HEK293 (cell line): ENCODE measurements around the gene MMD.

Source experiments
- CTCF ChIA-PET: fragments of 350-600 bp; formaldehyde crosslinking; extraction: SDS; loops from one replicate; lab custom pipeline; 2021; ENCODE audit warnings: antibody characterized with exemption; lab: Yijun Ruan, JAX
- POLR2A ChIA-PET: fragments of 300-600 bp; formaldehyde crosslinking; extraction: SDS; loops from one replicate; lab custom pipeline; 2020; ENCODE audit warnings: antibody characterized with exemption, inconsistent platforms; lab: Yijun Ruan, JAX
- H3K27ac ChIP-seq: fragments of 200-500 bp; sonication (Bioruptor generic); 2 replicates; pipeline ENCODE4 v1.5.1; 2014; ENCODE audit warnings: low read depth, low read length, control low read depth, inconsistent platforms; ENCODE audit errors: extremely low read depth
- H3K36me3 ChIP-seq, 2 experiments: fragments of 200-500 bp in 1 of 2; sonication (Bioruptor generic) in 1 of 2; 1 replicate in 1 of 2; 2 replicates in 1 of 2; pipeline ENCODE4 v1.5.1; 2014 to 2017; ENCODE audit warnings: inconsistent platforms in 2 of 2, low read length in 2 of 2; ENCODE audit not compliant: control insufficient read depth in 2 of 2, insufficient read depth in 1 of 2
- H3K4me1 ChIP-seq: fragments of 200-500 bp; sonication (Bioruptor generic); 2 replicates; pipeline ENCODE4 v1.5.1; 2014; ENCODE audit warnings: mild to moderate bottlenecking, low read length, inconsistent platforms; ENCODE audit not compliant: control insufficient read depth, insufficient read depth
- H3K4me3 ChIP-seq: 2 replicates; pipeline ENCODE4 v1.5.1; 2011; ENCODE audit warnings: low read depth, mild to moderate bottlenecking, control low read depth, low read length, moderate library complexity
- H3K9me3 ChIP-seq: fragments of 200-500 bp; sonication (Bioruptor generic); 2 replicates; pipeline ENCODE4 v1.5.1; 2014; ENCODE audit warnings: low read depth, low read length, inconsistent platforms; ENCODE audit not compliant: control insufficient read depth, insufficient read depth
- BCL11B ChIP-seq: fragments of 450-650 bp; formaldehyde crosslinking; IDR thresholded peaks from 2 replicates; pipeline ENCODE4 v1.5.1; 2016; ENCODE audit warnings: low read depth, missing biosample characterization, missing genetic modification characterization
- KLF1 ChIP-seq: fragments of 450-650 bp; formaldehyde crosslinking; IDR thresholded peaks from 2 replicates; pipeline ENCODE4 v1.5.1; 2016; ENCODE audit warnings: missing biosample characterization, missing genetic modification characterization
- MZF1 ChIP-seq: fragments of 450-650 bp; formaldehyde crosslinking; IDR thresholded peaks from 2 replicates; pipeline ENCODE4 v1.5.1; 2017; ENCODE audit warnings: missing biosample characterization, missing genetic modification characterization, borderline replicate concordance
- PRDM1 ChIP-seq: fragments of 450-650 bp; formaldehyde crosslinking; IDR thresholded peaks from 2 replicates; pipeline ENCODE4; 2016; ENCODE audit warnings: missing biosample characterization, missing genetic modification characterization
- PRDM10 ChIP-seq: fragments of 450-650 bp; formaldehyde crosslinking; IDR thresholded peaks from 2 replicates; pipeline ENCODE4 v1.5.1; 2016; ENCODE audit warnings: missing biosample characterization, missing genetic modification characterization
- REPIN1 ChIP-seq: fragments of 450-650 bp; formaldehyde crosslinking; IDR thresholded peaks from 2 replicates; pipeline ENCODE4 v1.5.1; 2017; ENCODE audit warnings: missing biosample characterization, missing genetic modification characterization, low read depth
- SCRT1 ChIP-seq: fragments of 450-650 bp; formaldehyde crosslinking; IDR thresholded peaks from 2 replicates; pipeline ENCODE4 v1.5.1; 2016; ENCODE audit warnings: missing biosample characterization, missing genetic modification characterization, borderline replicate concordance
- SP2 ChIP-seq: fragments of 450-650 bp; formaldehyde crosslinking; IDR thresholded peaks from 2 replicates; pipeline ENCODE4 v1.5.1; 2016; ENCODE audit warnings: missing biosample characterization, missing genetic modification characterization
- TRIM28 ChIP-seq: IDR thresholded peaks from 2 replicates; pipeline ENCODE4 v1.6.1; 2011; ENCODE audit warnings: low read length, control low read depth, borderline replicate concordance
- WT1 ChIP-seq: fragments of 450-650 bp; formaldehyde crosslinking; IDR thresholded peaks from 2 replicates; pipeline ENCODE4 v1.5.1; 2016; ENCODE audit warnings: missing biosample characterization, missing genetic modification characterization
- YY1 ChIP-seq: fragments of 450-650 bp; formaldehyde crosslinking; IDR thresholded peaks from 2 replicates; pipeline ENCODE4 v1.5.1; 2018; ENCODE audit warnings: missing biosample characterization, missing genetic modification characterization
- ZBTB48 ChIP-seq: fragments of 450-650 bp; formaldehyde crosslinking; IDR thresholded peaks from 2 replicates; pipeline ENCODE4 v1.5.1; 2016; ENCODE audit warnings: missing biosample characterization, missing genetic modification characterization
- ZNF132 ChIP-seq: fragments of 450-650 bp; formaldehyde crosslinking; IDR thresholded peaks from 2 replicates; pipeline ENCODE4 v1.5.1; 2017; ENCODE audit warnings: missing biosample characterization, missing genetic modification characterization, borderline replicate concordance
- ZNF140 ChIP-seq: fragments of 450-650 bp; formaldehyde crosslinking; IDR thresholded peaks from 2 replicates; pipeline ENCODE4 v1.5.1; 2016; ENCODE audit warnings: missing biosample characterization, missing genetic modification characterization
- ZNF174 ChIP-seq: fragments of 450-650 bp; formaldehyde crosslinking; IDR thresholded peaks from 2 replicates; pipeline ENCODE4 v1.5.0; 2017; ENCODE audit warnings: missing biosample characterization, mild to moderate bottlenecking, missing genetic modification characterization
- ZNF19 ChIP-seq: fragments of 450-650 bp; formaldehyde crosslinking; IDR thresholded peaks from 2 replicates; pipeline ENCODE4; 2016; ENCODE audit warnings: missing biosample characterization, missing genetic modification characterization, low read depth
- ZNF211 ChIP-seq: fragments of 450-650 bp; formaldehyde crosslinking; IDR thresholded peaks from 2 replicates; pipeline ENCODE4 v1.5.1; 2016; ENCODE audit warnings: low read depth, missing biosample characterization, missing genetic modification characterization
- ZNF223 ChIP-seq: fragments of 450-650 bp; formaldehyde crosslinking; IDR thresholded peaks from 2 replicates; pipeline ENCODE4 v1.5.1; 2016; ENCODE audit warnings: missing biosample characterization, missing genetic modification characterization
- ZNF302 ChIP-seq: fragments of 450-650 bp; formaldehyde crosslinking; IDR thresholded peaks from 2 replicates; pipeline ENCODE4 v1.5.1; 2016; ENCODE audit warnings: missing biosample characterization, missing genetic modification characterization, low read depth
- ZNF423 ChIP-seq: fragments of 450-650 bp; formaldehyde crosslinking; IDR thresholded peaks from 2 replicates; pipeline ENCODE4 v1.5.1; 2016; ENCODE audit warnings: missing biosample characterization, missing genetic modification characterization
- ZNF488 ChIP-seq: fragments of 450-650 bp; formaldehyde crosslinking; IDR thresholded peaks from 2 replicates; pipeline ENCODE4 v1.5.1; 2016; ENCODE audit warnings: missing biosample characterization, missing genetic modification characterization
- ZNF521 ChIP-seq: fragments of 450-650 bp; formaldehyde crosslinking; IDR thresholded peaks from 2 replicates; pipeline ENCODE4 v1.5.1; 2017; ENCODE audit warnings: missing biosample characterization, mild to moderate bottlenecking, missing genetic modification characterization
- ZNF548 ChIP-seq: fragments of 450-650 bp; formaldehyde crosslinking; IDR thresholded peaks from 2 replicates; pipeline ENCODE4 v1.5.1; 2016; ENCODE audit warnings: missing biosample characterization, missing genetic modification characterization
- ZNF560 ChIP-seq: fragments of 450-650 bp; formaldehyde crosslinking; IDR thresholded peaks from 2 replicates; pipeline ENCODE4 v1.5.1; 2017; ENCODE audit warnings: missing biosample characterization, missing genetic modification characterization, borderline replicate concordance
- ZNF621 ChIP-seq: fragments of 450-650 bp; formaldehyde crosslinking; IDR thresholded peaks from 2 replicates; pipeline ENCODE4 v1.5.1; 2017; ENCODE audit warnings: missing biosample characterization, missing genetic modification characterization
- ZNF791 ChIP-seq: fragments of 450-650 bp; formaldehyde crosslinking; IDR thresholded peaks from 2 replicates; pipeline ENCODE4 v1.5.1; 2016; ENCODE audit warnings: missing biosample characterization, missing genetic modification characterization
- ZNF843 ChIP-seq: fragments of 450-650 bp; formaldehyde crosslinking; IDR thresholded peaks from 2 replicates; pipeline ENCODE4 v1.5.1; 2016; ENCODE audit warnings: missing biosample characterization, missing genetic modification characterization
- TF ChIP-seq, protein P1 (sequence below): fragments of 450-650 bp; formaldehyde crosslinking; IDR thresholded peaks from 2 replicates; pipeline ENCODE4 v1.5.1; 2016; ENCODE audit warnings: missing biosample characterization, missing genetic modification characterization
- TF ChIP-seq, protein P2 (sequence below): IDR thresholded peaks from 2 replicates; pipeline ENCODE4 v1.6.1; 2011; ENCODE audit warnings: mild to moderate bottlenecking, low read depth, low read length, borderline replicate concordance
- TF ChIP-seq, protein P3 (sequence below): fragments of 450-650 bp; formaldehyde crosslinking; IDR thresholded peaks from 2 replicates; pipeline ENCODE4 v1.5.1; 2016; ENCODE audit warnings: missing biosample characterization, missing genetic modification characterization

MMD gene

GRCh38 chr17:55430541-55431288 is 9.1 kb upstream of the MMD start:
- no peak overlapping the region; the same call in 1 of the 2 replicates for H3K27ac ChIP-seq
- no peaks in the 10 kb centered on the region for H3K9me3 ChIP-seq
- no peaks in the 10 kb centered on the region for H3K36me3 ChIP-seq
- H3K4me1 ChIP-seq = peaks cover 13% of the 10 kb centered on the region
- ChIA-PET POLR2A (no interaction called here), CTCF (no interaction called here)
- TF ChIP-seq ZNF548 (tag by site-specific recombination) (no peak), SCRT1 (tag by site-specific recombination) (no peak), ZNF488 (tag by site-specific recombination) (no peak), ZNF223 (tag by site-specific recombination) (no peak), YY1 (tag by site-specific recombination) (no peak), ZNF140 (tag by site-specific recombination) (no peak), PRDM1 (tag by site-specific recombination) (peak; percentile 31; the same call in 1 of the 2 replicates), ZNF211 (tag by site-specific recombination) (no peak), ZNF843 (tag by site-specific recombination) (no peak), ZNF132 (tag by site-specific recombination) (no peak), SP2 (0 out of 2 replicates have a peak, but pooled peaks have one; percentile 14), ZBTB48 (no peak), ZNF791 (tag by site-specific recombination) (no peak), ZNF423 (no peak), TRIM28 (peak; percentile 19; the same call in 1 of the 2 replicates), ZNF19 (tag by site-specific recombination) (no peak)
- TF ChIP-seq, protein P1, sequence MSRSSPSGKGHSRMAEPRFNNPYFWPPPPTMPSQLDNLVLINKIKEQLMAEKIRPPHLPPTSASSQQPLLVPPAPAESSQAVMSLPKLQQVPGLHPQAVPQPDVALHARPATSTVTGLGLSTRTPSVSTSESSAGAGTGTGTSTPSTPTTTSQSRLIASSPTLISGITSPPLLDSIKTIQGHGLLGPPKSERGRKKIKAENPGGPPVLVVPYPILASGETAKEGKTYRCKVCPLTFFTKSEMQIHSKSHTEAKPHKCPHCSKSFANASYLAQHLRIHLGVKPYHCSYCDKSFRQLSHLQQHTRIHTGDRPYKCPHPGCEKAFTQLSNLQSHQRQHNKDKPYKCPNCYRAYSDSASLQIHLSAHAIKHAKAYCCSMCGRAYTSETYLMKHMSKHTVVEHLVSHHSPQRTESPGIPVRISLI = no peak
- H3K4me3 ChIP-seq = no peak overlapping the region

DNA sequence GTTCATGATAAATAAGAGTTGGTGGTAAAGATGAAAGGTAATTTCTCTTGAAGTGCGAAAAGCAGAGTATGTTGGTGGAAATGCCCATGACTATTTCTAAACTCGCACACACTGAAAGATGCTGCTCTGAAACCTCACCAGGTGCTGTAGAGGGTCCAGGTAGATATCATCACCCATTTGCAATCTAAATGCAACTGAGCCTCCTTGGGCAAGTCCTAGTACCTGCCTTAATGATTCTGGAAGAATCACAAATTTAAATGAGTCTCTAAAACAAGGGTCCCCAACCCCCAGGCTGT is 5.9 kb upstream of the MMD start:
- Histone ChIP-seq H3K36me3 (no peaks in the 10 kb centered on the region), H3K4me1 (peaks cover 4% of the 10 kb centered on the region; the same call in 1 of the 2 replicates), H3K27ac (no peak overlapping the region), H3K4me3 (no peak overlapping the region), H3K9me3 (no peaks in the 10 kb centered on the region)
- CTCF ChIA-PET = no interaction called here
- POLR2A ChIA-PET = no interaction called here
- TF ChIP-seq ZNF302 (tag by site-specific recombination) = no peak
- TF ChIP-seq, protein P2, sequence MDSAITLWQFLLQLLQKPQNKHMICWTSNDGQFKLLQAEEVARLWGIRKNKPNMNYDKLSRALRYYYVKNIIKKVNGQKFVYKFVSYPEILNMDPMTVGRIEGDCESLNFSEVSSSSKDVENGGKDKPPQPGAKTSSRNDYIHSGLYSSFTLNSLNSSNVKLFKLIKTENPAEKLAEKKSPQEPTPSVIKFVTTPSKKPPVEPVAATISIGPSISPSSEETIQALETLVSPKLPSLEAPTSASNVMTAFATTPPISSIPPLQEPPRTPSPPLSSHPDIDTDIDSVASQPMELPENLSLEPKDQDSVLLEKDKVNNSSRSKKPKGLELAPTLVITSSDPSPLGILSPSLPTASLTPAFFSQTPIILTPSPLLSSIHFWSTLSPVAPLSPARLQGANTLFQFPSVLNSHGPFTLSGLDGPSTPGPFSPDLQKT = no peak
- no peak for TF ChIP-seq REPIN1 (tag by site-specific recombination)
- TF ChIP-seq WT1 = no peak
- TF ChIP-seq ZNF174 (tag by site-specific recombination) = no peak
- TF ChIP-seq PRDM10 (tag by site-specific recombination) = no peak
- TF ChIP-seq MZF1 (tag by site-specific recombination) = no peak
- TF ChIP-seq ZNF621 (tag by site-specific recombination) = no peak
- TF ChIP-seq, protein P3, sequence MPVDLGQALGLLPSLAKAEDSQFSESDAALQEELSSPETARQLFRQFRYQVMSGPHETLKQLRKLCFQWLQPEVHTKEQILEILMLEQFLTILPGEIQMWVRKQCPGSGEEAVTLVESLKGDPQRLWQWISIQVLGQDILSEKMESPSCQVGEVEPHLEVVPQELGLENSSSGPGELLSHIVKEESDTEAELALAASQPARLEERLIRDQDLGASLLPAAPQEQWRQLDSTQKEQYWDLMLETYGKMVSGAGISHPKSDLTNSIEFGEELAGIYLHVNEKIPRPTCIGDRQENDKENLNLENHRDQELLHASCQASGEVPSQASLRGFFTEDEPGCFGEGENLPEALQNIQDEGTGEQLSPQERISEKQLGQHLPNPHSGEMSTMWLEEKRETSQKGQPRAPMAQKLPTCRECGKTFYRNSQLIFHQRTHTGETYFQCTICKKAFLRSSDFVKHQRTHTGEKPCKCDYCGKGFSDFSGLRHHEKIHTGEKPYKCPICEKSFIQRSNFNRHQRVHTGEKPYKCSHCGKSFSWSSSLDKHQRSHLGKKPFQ = no peak
- TF ChIP-seq KLF1 (tag by site-specific recombination) = no peak
- TF ChIP-seq BCL11B (tag by site-specific recombination) = no peak
- TF ChIP-seq ZNF560 (tag by site-specific recombination) = no peak
- no peak for TF ChIP-seq ZNF521
